ENCODE results near the gene NUMBL.

The NUMBL gene

DNA sequence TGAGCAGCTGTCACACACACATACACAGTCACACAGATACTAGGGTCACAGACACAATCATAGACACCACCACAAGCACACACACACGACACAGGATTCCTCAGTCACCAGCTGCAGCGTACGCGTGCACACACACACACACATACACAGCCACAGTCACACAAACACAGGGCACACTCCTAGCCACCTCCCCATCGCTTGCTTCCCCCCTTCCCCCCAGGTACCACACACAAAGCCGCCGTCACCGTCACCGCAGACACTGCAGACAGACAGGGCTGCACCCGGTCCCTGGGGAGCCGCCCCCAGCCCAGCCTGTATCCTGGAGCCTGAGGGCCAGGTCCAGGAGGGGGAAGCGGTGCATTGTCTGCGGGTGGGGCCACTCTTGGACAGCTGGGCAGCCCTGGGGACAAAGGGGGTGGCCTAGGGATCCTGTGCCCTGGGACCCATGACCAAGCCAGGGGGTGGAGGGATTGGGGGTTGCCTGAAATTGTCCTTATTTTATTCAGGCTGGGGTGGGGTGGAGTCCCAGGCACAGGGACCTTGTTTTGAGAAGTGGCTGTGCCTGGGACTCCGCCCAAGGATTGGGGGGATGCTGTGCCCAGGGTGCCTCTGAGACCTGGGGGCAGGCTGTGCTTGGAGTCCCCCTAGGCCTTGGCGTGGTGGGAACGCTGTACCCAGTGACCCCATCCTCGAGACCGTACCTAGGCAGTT is 957 bp downstream of the NUMBL start:
- DNase-seq = no peak

DNA sequence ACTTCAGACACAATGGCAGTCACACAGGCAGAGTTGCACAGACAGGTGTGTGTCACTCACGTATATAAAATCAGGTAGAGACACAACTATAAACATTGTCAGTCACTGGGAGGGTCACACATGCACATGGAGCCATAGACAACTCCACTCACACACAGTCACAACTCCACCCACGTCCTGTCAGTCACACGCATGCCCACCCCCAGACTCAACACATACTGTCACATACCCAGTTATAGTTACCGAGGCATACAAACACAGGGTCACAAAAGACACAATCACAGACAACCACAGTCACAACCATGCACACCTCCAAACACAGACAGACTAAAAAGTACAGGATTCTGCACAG is 1.5 kb downstream of the NUMBL start:
- DNase-seq = no peak

DNA sequence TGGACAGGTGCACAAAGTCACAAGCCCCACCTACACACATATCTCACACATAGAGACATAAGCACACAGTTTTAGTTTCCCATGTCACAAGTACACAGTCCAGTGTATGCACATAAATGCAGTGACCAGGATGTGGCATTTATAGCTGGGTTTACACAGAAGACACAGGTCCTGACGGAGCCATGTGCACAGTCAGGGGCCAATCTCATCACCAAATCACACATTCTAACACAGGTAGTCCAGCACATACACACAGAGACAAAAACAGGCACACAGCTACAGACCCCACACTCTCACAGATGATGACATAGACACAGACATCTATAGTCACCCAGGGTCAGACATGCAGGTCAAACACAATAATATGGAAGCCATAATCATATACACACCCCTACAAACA is 2.1 kb downstream of the NUMBL start:
- DNase-seq = no peak

DNA sequence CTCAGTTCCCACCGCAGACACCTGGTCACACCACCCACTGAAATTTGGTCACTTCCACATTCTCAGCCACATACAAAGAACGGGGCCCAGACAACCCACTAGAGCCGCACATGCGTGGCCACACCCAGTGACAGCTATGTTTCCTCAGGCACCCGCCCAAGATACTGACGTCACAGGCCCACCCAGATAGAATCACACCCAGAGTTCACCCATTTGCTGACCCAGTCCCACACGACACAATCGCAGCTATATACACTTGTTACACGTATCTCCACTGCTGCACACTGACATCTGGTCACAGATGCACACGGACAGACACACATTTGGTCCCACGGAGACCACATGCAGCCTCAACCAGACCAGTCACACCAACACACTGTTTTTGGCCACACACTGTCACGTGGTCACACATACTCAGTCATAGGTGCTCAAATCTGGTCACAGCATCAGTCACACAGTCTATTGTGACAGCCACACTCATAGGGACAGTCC is 2.9 kb downstream of the NUMBL start:
- no peak for DNase-seq

DNA sequence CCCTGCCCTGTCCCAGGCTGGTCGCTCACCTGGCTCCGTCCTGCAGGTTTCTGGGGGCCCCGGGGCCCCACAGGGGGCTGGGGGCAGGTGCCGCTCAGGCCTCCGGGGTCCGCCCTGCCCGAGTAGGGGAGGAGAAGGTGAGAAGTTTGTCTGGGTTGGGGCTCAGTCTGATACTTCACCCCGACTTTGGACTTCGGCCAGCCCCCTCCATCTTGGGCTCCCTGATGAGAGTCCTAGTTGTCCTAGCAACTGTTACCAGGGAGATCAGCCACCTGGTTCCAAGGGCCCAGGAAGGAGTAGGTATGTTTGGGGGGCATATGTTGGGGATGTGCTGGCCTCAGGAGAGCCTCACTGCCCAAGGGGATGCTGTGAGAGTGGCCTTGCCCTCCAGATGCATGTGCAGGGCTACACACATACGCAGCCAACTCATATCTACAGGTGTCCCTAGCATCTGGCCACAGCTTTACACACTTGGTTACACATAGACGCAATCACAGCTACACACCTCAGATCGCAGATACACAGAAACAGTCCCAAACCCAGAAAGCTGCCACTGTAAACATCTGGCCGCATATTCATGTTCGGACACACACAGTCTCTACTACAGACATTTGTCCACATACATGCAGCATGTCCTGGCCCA is 3.4 kb downstream of the NUMBL start:
- no peak for DNase-seq

DNA sequence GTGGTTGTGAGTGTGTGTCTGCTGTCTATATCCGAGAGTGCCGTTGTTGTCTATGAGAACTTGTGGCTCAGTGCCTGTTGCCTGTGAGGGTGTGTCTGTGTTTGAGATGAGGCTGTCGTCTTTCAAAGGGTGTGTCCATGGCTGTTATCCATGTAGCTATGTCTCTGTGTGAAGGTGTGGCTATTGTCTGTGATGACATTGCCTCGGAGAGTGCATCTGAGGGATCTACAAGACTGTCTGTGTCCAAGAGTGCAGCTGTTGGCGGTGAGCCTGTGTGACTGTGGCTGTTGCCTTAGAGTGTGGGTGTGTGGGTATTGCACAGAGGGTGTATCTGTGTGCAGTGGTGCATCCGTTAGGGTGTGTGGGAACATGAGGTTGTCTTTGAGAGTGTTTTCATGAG is 4.9 kb downstream of the NUMBL start:
- DNase-seq = no peak

DNA sequence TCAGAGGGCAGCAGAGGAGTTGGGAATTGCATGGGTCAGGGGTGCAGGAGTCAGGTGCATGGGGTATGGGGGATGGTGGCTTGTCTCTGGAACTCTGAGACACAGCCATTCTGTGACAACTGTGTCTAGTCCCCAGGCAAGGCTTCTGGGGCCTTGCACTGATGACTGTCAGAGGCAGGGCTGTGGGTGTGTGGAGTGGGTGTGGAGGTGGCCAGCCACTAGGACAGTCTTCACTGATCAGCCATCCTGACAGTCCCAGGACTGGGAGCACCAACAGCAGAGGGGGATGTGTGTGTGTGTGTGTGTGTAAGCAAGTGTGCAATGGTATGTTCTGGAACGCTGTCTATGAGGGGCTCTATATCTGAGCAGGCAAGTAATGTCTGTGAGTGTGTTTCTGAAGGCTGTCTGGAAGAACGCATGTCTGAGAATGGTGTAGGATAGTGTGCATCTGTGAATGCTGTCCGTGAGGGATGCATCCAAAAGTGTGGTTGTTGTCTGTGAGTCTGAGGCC is 5.4 kb downstream of the NUMBL start:
- no peak for DNase-seq

DNA sequence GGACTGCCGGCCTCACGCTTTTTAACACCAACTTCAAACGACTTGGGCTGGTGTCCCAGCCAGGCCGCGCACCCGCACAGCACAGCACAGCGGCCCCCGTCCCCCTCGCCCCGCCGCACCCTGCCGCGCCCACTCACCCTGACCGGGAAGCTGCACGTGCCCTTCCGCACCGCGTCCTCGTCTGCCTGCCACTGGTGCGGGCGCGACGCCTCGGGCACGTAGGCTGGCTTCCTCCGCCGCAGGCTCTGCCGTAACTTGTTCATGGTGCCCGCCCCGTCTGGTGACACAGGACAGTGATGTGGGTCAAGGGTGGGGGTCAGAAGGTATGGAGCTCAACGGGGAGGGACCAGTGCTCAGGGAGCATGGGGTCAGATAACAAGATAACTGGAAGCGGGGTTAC is 6.2 kb downstream of the NUMBL start:
- no peak for DNase-seq

DNA sequence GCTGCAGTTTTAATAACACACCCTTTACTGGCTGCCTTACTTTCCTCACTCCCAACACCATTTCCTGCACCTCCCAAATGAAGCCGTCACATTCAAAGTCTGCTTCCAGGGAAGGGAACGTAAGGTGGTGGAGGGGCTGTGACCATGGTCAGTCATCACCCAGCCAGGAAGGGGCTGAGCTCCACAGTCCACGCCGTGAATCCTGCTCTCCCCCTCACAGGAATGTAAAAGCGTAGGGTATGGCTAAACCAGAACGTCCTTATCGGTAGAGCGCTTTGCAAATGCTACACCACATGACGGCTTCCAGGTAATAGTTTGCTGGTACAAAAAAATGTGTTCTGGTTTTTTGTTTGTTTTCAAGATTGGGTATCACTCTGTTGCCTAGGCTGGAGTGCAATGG is 7.0 kb downstream of the NUMBL start:
- no peak for DNase-seq

DNA sequence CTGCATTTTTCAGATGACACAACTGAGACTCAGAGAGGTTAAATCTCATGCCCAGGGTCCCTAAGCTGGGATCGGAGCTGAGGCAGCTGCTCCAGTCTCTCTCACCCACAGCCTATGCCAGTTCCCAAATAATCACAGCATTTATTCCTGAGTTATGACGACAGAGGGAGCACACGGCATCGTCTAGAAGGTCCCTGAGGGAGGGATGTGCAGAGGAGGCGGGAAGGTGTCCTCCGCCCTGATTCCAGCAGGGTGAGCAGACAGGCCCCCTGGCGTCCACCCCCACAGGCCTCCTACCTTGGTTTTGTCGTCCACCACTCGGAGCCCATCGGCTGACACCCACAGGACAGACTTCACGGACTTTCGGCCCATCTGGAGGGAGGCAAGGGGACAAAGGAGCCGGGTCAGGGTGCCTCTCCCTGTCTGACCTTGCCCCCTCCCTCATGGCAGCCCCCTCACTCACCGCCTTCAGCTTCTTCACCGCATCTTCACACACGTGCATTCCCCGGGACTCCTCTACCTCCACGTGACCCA is 8.0 kb downstream of the NUMBL start:
- DNase-seq = no peak

DNA sequence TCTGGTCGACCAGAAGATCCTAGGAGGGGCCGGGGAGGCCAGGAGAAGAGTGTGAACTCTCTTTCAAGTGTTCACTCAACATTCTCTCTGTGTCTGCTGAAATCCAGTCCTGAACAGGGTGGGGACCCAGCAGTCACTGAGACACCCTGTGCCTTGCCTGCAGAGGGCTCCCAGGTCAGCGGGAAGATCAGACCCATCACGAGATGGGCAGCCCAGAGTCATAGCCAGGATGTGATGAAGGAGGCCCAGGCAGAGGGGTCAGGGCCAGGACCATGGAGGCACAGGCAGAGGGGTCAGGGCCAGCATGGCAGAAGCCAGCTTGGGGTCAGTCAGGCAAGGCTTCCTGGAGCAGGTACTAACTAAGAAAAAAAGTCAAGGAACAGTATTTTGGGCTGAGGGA is 9.4 kb downstream of the NUMBL start:
- no peak for DNase-seq

DNA sequence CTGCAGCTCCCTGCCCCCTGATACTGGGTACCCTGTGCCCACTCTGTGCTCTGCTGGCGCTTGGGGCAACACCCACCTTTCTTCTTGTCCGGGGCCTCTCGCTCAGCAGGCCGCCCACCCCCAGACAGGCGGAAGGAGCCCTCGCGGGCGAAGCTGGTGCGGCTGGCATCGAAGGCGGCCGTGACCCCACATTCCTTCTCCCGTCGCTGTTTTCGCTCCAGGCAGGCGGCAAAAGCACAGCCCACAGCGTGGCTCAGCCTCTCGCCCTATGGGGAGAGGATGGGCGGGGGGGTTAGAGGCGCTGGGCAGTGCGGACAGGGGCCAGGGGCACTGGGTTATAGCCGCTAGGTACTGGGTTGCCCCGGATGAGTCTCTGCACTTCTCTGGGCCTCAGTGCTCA is 13.3 kb downstream of the NUMBL start:
- no peak for DNase-seq

DNA sequence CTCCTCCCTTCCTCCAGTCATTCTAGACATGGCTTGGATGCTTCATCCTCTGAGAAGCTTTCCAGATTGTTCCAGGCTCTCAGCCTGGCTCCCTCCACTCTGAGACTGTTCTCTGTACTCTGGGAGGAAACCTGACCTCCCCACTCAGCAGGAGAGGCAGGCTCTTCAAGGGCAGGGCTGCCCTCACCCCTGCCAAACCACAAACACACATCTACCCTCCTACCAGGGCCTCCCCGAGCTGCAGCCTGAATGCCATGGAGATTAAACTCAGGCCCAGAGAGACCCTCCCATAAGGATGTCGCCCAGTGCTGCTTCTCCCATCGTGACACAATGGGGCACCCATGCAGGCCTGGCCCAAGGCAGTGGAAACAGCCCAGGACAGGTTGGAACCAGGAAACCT is 16.2 kb downstream of the NUMBL start:
- DNase-seq = no peak

DNA sequence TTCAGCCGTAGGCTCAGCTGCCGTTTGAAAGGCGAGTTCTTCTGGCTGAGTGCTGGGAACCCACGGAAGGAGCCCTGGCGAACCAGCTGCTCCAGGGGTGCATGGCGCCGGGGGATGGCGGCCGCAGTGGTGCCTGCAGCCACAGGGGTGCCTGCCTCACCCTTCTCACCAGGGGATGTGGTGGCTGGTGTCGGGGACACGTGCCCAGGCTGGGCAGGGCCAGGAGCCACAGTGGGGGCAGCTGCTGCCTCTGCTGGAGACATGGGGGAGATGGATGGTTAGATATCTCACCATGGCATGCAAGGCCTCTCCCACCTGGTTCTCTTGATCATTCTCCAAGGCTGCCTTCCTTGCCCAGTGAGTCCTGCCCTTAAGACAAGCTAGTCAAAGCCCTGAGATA is 17.1 kb downstream of the NUMBL start:
- no peak for DNase-seq

DNA sequence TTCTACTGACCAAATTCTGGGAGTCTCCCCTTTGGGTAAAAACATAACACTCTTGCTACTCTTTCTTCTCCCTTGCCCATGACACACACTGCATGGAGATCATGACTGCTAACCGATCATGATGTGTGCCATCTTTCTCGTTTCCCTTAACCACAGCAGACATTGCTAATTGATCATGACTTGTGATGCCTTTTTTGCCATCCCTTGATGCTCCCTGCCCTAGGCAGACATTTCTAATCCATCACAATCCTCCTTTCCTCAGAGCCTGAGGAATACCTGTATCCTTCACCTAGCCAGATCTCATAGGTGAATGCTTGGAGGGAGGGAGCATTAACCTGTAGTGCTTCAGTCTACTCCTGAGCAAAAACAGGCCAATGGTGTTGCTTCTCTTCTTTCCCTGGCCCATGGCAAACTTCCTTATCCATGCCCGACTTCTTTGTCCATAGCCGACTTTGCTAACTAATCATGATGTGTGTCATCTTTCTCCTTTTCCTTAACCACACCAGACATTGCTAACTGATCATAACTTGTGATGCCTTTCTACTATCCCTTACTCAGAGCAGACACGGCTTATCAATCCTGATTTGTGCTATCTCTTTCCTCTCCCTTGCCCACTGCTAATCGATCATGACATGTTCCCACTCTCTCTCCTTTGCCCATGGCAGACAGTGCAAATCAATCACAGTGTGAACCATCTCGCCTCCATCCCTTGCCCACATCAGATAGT is 17.7 kb downstream of the NUMBL start:
- no peak for DNase-seq

DNA sequence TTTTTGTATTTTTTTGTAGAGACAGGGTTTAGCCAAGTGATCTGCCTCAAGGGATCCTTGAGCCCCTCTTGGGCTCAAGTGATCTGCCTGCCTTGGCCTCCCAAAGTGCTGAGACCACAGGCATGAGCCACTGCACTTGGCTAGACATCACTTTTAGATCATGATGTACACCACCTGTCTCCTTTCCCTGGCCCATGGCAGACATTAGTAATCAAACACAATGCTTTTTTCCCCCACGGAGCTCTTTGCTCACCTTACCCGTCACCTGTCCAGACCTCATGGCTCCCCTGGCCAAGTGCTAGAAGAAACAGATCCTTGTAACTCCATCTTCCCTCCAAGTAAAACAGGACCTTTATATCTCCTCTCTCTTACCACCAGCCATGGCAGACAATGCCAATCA is 18.4 kb downstream of the NUMBL start:
- no peak for DNase-seq

DNA sequence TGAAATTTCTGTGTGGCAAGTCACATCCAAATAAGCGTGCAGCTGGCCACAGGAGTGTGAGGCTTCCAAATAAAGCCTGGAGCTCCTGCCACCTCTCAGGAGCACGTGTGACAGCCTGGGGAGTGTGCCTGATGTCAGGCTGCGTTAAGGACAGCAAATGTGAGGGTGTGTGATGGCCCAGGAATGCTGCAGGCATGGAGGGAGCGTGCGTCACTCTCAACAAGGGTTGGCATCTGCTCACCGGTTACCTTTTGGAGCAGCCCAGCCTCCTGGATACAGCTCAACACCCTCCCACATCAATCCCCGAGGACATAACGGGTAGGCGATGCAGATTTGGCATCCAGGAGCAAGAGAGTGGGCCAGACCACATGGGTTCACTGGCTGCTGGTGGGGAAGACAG is 19.0 kb downstream of the NUMBL start:
- DNase-seq = no peak

DNA sequence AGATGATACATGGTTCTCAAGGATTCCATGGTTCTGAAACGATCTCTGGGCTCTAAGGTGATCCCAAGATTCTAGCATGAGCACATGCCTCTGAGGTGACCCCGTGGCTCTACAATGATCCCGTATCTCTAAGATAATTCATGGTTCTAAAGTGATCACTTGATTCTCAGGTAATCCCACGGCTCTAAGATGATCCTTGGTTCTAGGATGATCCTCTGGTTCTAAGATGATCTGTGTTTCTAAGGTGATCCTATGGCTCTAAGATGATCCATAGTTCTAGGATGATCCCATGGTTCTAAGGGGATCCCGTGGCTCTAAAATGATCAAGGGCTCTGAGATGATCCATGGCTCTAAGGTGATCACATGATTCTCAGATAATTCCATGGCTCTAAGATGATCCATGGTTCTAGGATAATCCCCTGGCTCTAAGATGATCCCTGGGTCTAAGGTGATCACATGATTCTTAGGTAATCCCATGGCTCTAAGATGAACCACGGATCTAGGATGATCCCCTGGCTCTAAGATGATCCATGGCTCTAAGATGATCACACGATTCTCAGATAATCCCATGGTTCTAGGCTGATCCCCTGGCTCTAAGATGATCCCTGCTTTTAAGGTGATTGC is 21.3 kb downstream of the NUMBL start:
- no peak for DNase-seq

DNA sequence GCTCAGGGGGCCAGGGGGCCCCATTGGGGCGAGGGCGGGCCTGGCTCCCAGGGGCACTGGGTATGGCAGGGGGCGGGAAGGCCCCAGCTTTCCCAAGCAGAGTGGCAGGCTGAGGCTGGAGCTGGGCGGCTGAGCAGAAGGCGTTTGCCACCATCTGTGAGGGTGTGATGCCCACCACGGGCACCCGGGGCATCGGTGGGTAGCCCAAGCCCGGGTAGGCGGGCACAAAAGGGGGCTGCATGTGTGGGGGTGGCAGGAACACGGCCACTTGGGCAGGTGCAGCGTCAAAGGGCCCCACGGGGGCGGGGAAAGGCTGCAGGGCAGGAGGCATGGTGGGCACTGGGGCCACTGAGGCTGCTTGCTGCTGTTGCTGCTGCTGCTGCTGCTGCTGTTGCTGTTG is 22.8 kb downstream of the NUMBL start:
- DNase-seq = no peak

DNA sequence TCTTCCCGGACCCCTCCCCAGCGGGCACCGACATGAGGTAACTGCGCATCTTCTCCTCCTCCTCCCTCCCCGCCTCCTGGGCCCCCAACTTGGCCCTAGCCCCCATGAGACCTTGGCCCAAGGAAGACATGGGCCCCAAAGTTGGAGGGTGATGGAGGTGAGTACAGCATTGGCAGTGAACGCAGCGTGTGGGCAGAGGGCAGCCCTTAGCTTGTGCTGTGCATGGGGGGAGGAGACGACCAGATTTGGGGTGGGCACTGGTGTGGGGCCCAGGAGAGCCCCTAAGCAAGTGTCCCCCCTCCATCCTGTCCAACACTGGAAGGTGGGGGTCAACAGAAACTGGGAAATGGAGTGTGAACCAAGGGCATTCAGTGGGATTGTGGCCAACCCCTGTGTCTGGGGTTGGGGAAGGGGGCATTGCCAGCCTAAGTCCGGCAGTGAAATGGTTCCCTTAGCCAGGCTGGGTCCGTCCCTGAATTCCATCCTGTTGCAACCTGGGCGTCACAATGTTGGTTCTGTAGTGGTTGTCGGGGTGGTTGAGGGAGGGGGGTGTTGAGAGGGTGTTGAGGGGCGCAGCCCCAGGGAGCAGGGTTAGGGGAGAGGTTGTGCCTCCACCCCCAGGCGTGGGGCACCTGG is 23.5 kb downstream of the NUMBL start:
- no peak for DNase-seq

DNA sequence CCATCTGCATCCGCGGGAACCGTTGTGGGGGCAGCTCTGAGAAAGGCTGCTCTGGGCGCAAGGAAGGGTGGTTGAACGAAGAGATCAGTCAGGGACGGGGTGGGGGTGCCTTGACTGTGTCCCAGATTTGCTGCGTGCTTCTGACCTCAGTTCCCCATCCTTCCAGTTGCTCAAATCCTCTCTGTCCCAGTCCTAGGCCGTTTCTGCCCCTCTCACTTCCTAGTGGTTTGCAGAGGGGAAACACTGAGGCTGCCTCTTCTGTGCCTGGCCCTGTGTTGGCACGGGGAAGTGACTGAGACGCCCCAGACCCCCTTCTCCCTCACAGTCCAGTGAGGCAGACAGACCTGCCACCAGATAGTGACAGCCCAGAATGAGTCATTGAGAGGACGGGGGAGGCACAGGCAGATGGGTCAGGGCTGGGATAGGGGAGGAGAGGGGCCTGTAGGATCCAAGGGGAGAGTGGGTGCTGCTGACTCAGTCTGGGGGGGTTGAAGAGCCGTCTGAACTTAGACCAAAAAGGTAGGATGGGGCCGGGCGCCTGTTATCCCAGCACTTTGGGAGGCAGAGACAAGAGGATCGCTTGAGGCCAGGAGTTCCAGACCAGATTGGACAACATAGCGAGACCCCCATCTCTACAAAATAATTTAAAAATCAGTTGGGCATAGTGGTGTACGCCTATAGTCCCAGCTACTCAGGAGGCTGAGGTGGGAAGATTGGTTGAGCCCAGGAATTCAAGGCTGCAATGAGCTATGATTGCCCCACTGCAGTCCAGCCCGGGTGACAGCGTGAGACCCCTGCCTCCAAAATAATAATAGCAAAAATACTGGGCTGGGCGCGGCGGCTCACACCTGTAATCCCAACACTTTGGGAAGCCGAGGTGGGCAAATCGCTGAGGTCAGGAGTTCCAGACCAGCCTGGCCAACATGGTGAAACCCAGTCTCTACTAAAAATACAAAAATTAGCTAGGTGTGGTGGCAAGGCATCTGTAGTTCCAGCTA is 26.5 kb downstream of the NUMBL start:
- no peak for DNase-seq

Data from stimulated activated naive CD4-positive, alpha-beta T cell (primary cell).